ENCODE measurements around the gene NCOA1. TPM values are rescaled to one million over a fixed set of nuclear protein-coding genes. Genes with fewer than 3 reads are reported as not detected.

The NCOA1 gene
- total RNA-seq, 4 donors from 2014 or later, result 41.3 to 69.6 (median 54.8) TPM

GRCh38 chr2:24497685-24498084 is 6.6 kb downstream of the NCOA1 start:
- Histone ChIP-seq H3K4me3 (no peak overlapping the region), H3K4me1 (peaks cover 0 to 20% (median 0%) of the 10 kb centered on the region in 4 donors), H3K27ac (no peak overlapping the region), H3K9me3 (no peaks in the 10 kb centered on the region), H3K27me3 (no peaks in the 10 kb centered on the region), H3K36me3 (no peaks in the 10 kb centered on the region)
- TF ChIP-seq POLR2A (IDR thresholded peaks at IDR 0.05), result no peak
- no peak for TF ChIP-seq CTCF (IDR thresholded peaks at IDR 0.05)
- no peak for DNase-seq

GRCh38 chr2:24498121-24498520 is 7.1 kb downstream of the NCOA1 start:
- TF ChIP-seq POLR2A (IDR thresholded peaks at IDR 0.05) (no peak), CTCF (IDR thresholded peaks at IDR 0.05) (no peak)
- no peak overlapping the region for H3K4me3 ChIP-seq
- no peaks in the 10 kb centered on the region for H3K9me3 ChIP-seq
- H3K27ac ChIP-seq, result no peak overlapping the region
- no peaks in the 10 kb centered on the region for H3K27me3 ChIP-seq
- H3K4me1 ChIP-seq, result peaks cover 0 to 16% (median 0%) of the 10 kb centered on the region in 4 donors
- H3K36me3 ChIP-seq, result no peaks in the 10 kb centered on the region
- DNase-seq, result no peak

GRCh38 chr2:24501813-24502212 is 10.8 kb downstream of the NCOA1 start:
- no peak for DNase-seq
- Histone ChIP-seq H3K9me3 (no peaks in the 10 kb centered on the region), H3K27me3 (no peaks in the 10 kb centered on the region), H3K4me1 (peaks cover 0 to 7% (median 0%) of the 10 kb centered on the region in 4 donors), H3K4me3 (no peak overlapping the region), H3K27ac (no peak overlapping the region), H3K36me3 (no peaks in the 10 kb centered on the region)
- TF ChIP-seq POLR2A (IDR thresholded peaks at IDR 0.05), result no peak
- TF ChIP-seq CTCF (IDR thresholded peaks at IDR 0.05), result no peak

- no peaks in the 10 kb centered on the region for H3K4me1 ChIP-seq
- DNase-seq, result no peak
- H3K36me3 ChIP-seq, result no peaks in the 10 kb centered on the region
- no peak for TF ChIP-seq POLR2A (IDR thresholded peaks at IDR 0.05)
- no peak for TF ChIP-seq CTCF (IDR thresholded peaks at IDR 0.05)
- H3K9me3 ChIP-seq, result no peaks in the 10 kb centered on the region
- H3K27me3 ChIP-seq, result no peaks in the 10 kb centered on the region
- H3K27ac ChIP-seq, result no peak overlapping the region
- H3K4me3 ChIP-seq, result no peak overlapping the region
Measured at GRCh38 chr2:24505534-24506275, 14.7 kb downstream of the NCOA1 start.

GRCh38 chr2:24507549-24507948 is 16.5 kb downstream of the NCOA1 start:
- DNase-seq, result no peak
- H3K9me3 ChIP-seq, result no peaks in the 10 kb centered on the region
- no peaks in the 10 kb centered on the region for H3K27me3 ChIP-seq
- peaks cover 0 to 11% (median 0%) of the 10 kb centered on the region in 4 donors for H3K4me1 ChIP-seq
- no peak overlapping the region for H3K4me3 ChIP-seq
- H3K27ac ChIP-seq, result no peak overlapping the region
- no peaks in the 10 kb centered on the region for H3K36me3 ChIP-seq
- no peak for TF ChIP-seq CTCF (IDR thresholded peaks at IDR 0.05)
- no peak for TF ChIP-seq POLR2A (IDR thresholded peaks at IDR 0.05)
